Endothelial cell of umbilical vein (primary cell): ENCODE measurements around the gene ZNF740. TPM values are rescaled to one million over a fixed set of nuclear protein-coding genes. Genes with fewer than 3 reads are reported as not detected.

Source experiments
- BruUV-seq: library from RNA; stranded (reverse); fragments of 400-500 nt; replicated peaks from 2 replicates; lab custom pipeline; 2021; lab: Mats Ljungman, UMichigan
- CTCF ChIA-PET: fragments of 300-600, 350-600 bp; sonication (Branson Sonifier 250); formaldehyde crosslinking; loops from one replicate; lab custom pipeline; 2021; ENCODE audit warnings: antibody characterized with exemption, inconsistent platforms; lab: Charles Lee
- POLR2A ChIA-PET: fragments of 300-600, 350-600 bp; sonication (Branson Sonifier 250); formaldehyde crosslinking; loops from one replicate; lab custom pipeline; 2021; ENCODE audit warnings: antibody characterized with exemption, inconsistent platforms; lab: Charles Lee
- DNase-seq: peaks from one replicate; pipeline ENCODE4 v3.0.0-alpha.2; 2011; ENCODE audit warnings: low read depth, low spot score
- FAIRE-seq: peaks from 2 replicates; lab custom pipeline; 2011; peaks lifted over from hg19 to GRCh38; lab: Jason Lieb, UNC
- H2AFZ ChIP-seq: 2 replicates; pipeline ENCODE4 v1.6.0; 2012; ENCODE audit warnings: low read depth, low read length, control low read depth, inconsistent platforms
- H3K27ac ChIP-seq: 2 replicates; pipeline ENCODE4 v1.5.1; 2011; ENCODE audit warnings: low read depth, mild to moderate bottlenecking, control low read depth, low read length, moderate library complexity; ENCODE audit not compliant: insufficient read depth
- H3K27me3 ChIP-seq, 2 experiments: 2 replicates each; pipeline versions ENCODE4 v1.6.0 to v1.6.1; 2011; ENCODE audit warnings: low read length in 2 of 2, mixed read lengths in 1 of 2; ENCODE audit not compliant: control insufficient read depth in 2 of 2, insufficient read depth in 2 of 2
- H3K36me3 ChIP-seq, 2 experiments: 2 replicates in 1 of 2; 3 replicates in 1 of 2; pipeline ENCODE4 v1.5.1; 2011; ENCODE audit warnings: low read length in 2 of 2, mild to moderate bottlenecking in 1 of 2, moderate library complexity in 1 of 2; ENCODE audit not compliant: control insufficient read depth in 2 of 2, insufficient read depth in 2 of 2; ENCODE audit errors: extremely low read depth in 1 of 2
- H3K4me1 ChIP-seq: 3 replicates; pipeline ENCODE4 v1.5.1; 2011; ENCODE audit warnings: mild to moderate bottlenecking, low read length; ENCODE audit not compliant: control insufficient read depth, insufficient read depth; ENCODE audit errors: extremely low read depth
- H3K4me2 ChIP-seq: 2 replicates; pipeline ENCODE4 v1.6.1; 2011; ENCODE audit warnings: low read length, control low read depth, mixed read lengths; ENCODE audit not compliant: insufficient read depth
- H3K4me3 ChIP-seq, 3 experiments: fragments of 200-600 bp in 1 of 3; sonication (generic), shearing (Covaris generic) in 1 of 3; replicated peaks in 1 of 3; 2 replicates each; pipeline ENCODE4 v1.5.1; 2011 to 2016; ENCODE audit warnings: control low read depth in 3 of 3, low read length in 3 of 3, mild to moderate bottlenecking in 2 of 3, inconsistent platforms in 1 of 3, low read depth in 1 of 3, moderate library complexity in 1 of 3; ENCODE audit not compliant: insufficient read depth in 1 of 3
- H3K79me2 ChIP-seq: 2 replicates; pipeline ENCODE4 v1.6.0; 2012; ENCODE audit warnings: low read length, inconsistent platforms; ENCODE audit not compliant: control insufficient read depth, insufficient read depth
- H3K9ac ChIP-seq: replicated peaks from 2 replicates; pipeline ENCODE3; 2011; ENCODE audit warnings: low read length, control low read depth; ENCODE audit not compliant: insufficient read depth; ENCODE audit errors: extremely low read depth
- H3K9me1 ChIP-seq: replicated peaks from 3 replicates; pipeline ENCODE4 v1.6.0; 2011; ENCODE audit warnings: mild to moderate bottlenecking, low read length; ENCODE audit not compliant: control insufficient read depth, insufficient read depth; ENCODE audit errors: extremely low read depth
- H3K9me3 ChIP-seq: replicated peaks from 2 replicates; pipeline ENCODE4 v1.5.1; 2012; ENCODE audit warnings: low read length, inconsistent platforms; ENCODE audit not compliant: control insufficient read depth, insufficient read depth
- H4K20me1 ChIP-seq: replicated peaks from 2 replicates; pipeline ENCODE3; 2011; ENCODE audit warnings: mild to moderate bottlenecking, low read length; ENCODE audit not compliant: control insufficient read depth, insufficient read depth; ENCODE audit errors: extremely low read depth
- EZH2 ChIP-seq: IDR thresholded peaks from 2 replicates; pipeline ENCODE4 v1.6.1; 2012; ENCODE audit warnings: borderline replicate concordance, low read depth, mild to moderate bottlenecking, moderate library complexity, low read length, inconsistent platforms; ENCODE audit not compliant: severe bottlenecking
- FOS ChIP-seq: IDR thresholded peaks from 2 replicates; pipeline ENCODE4 v1.6.1; 2011; ENCODE audit warnings: mild to moderate bottlenecking, low read length, moderate library complexity, borderline replicate concordance; ENCODE audit not compliant: insufficient read depth
- JUN ChIP-seq: IDR thresholded peaks from 2 replicates; pipeline ENCODE4 v1.6.1; 2011; ENCODE audit warnings: borderline replicate concordance, low read depth; ENCODE audit not compliant: insufficient read length, insufficient read depth
- POLR2A ChIP-seq: IDR thresholded peaks from 2 replicates; pipeline ENCODE4 v1.6.1; 2012; ENCODE audit warnings: low read depth, mild to moderate bottlenecking, control low read depth, low read length
- POLR2AphosphoS5 ChIP-seq: IDR thresholded peaks from 2 replicates; pipeline ENCODE4 v1.6.1; 2012; ENCODE audit warnings: low read depth, mild to moderate bottlenecking, control low read depth, low read length, moderate library complexity; ENCODE audit not compliant: insufficient read depth
- dilution Hi-C: fragments of 300-500 bp; cut with MboI; formaldehyde crosslinking; loops from one replicate; pipeline ENCODE4 v1.15.0; 2019; ENCODE audit warnings: low sequenced_read_pairs; ENCODE audit not compliant: extremely low pct_ligation_motif_present
- intact Hi-C: fragments of 100-400 bp; cut with micrococcal nuclease; formaldehyde crosslinking; loops from one replicate; pipeline ENCODE4 v1.10.0; 2022
- polyA plus RNA-seq, 4 experiments: library from polyadenylated mRNA; depleted of rRNA in 3 of 4; stranded (reverse) in 3 of 4; unstranded in 1 of 4; fragments of >200 nt; gene quantifications; 2 replicates each; pipeline versions ENCODE4 v1.2.1 to v1.2.3, GENCODE V29; 2011 to 2012; ENCODE audit warnings: missing spikeins in 1 of 4
- total RNA-seq: library from RNA; stranded (reverse); gene quantifications from 2 replicates; pipeline ENCODE4 v1.2.3, GENCODE V29; 2021
- TF ChIP-seq, protein P1 (sequence below): IDR thresholded peaks from 2 replicates; pipeline ENCODE4 v1.6.1; 2011; ENCODE audit not compliant: insufficient read depth, insufficient read length

ZNF740 gene
- total and polyA plus RNA-seq, 2 donors (not counting 3 experiments of a cell fraction or from before 2014, with no cell fraction given): 10.5 to 38.1 TPM

DNA sequence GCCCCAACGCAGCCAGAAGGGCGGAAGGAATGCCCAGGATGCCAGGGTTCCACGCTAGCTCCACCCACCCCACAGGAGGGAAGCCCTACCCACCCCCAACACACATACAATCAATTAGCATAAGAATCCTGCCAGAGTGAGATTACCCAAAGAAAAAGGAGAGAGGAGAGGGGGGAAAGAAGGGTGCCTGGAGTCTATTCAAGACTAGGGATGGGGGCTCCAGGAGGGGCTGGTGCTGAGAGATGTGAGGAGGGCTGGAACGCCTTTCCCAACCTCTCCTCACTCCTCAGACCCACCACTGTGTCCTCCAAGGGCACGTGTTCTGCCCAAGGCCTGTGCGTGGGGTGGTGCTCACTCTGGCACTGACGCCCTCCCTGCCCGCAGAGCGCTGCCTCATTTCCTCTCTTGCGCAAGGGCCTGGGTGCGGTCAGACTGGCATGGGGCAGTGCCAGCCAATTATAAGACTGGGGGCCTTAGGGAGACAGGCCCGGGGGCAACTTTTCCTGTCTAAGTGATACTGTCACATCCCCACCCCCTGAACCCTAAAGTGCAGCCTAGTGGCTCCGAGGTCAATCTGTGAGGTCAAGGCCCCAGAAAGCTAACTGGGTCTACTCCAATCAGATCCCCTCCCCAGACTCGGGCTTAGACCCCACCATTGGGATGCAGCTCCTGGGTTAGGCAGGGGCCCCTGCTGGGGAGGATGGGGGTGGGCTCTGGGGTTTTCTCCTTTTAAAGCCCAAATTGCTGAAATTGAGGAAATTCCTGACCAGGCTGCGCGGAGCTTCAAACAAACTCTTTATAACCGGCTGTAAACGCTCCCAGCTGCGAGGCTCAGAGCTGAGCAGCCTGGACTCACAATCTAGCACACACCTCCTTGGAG, 36.8 kb downstream of the ZNF740 start:
- intact Hi-C loops: no loop called here
- CTCF ChIA-PET: interaction anchor here (1.0 to 7.3 kb wide), 8 partner anchors 20 to 135 kb away, joined by 3 to 366 read pairs (median 42); partner anchors contain the start of gene AAAS
- Histone ChIP-seq H3K4me1 (peaks cover 56% of the 10 kb centered on the region), H3K9me1 (no peaks in the 10 kb centered on the region), H3K27me3 (no peaks in the 10 kb centered on the region), H3K4me2 (no peak overlapping the region), H2AFZ (no peak overlapping the region), H3K36me3 (no peaks in the 10 kb centered on the region), H3K4me3 (no peak overlapping the region), H3K9ac (no peak overlapping the region), H3K9me3 (no peaks in the 10 kb centered on the region), H3K79me2 (no peaks in the 10 kb centered on the region), H4K20me1 (no peaks in the 10 kb centered on the region), H3K27ac (no peak overlapping the region)
- peak; percentile 27 for TF ChIP-seq POLR2AphosphoS5
- no peak for TF ChIP-seq POLR2A
- no peak for DNase-seq
- POLR2A ChIA-PET: no interaction called here
- FAIRE-seq: no peak
- dilution Hi-C loops: no loop called here
- BruUV-seq: no TSS peak

DNA sequence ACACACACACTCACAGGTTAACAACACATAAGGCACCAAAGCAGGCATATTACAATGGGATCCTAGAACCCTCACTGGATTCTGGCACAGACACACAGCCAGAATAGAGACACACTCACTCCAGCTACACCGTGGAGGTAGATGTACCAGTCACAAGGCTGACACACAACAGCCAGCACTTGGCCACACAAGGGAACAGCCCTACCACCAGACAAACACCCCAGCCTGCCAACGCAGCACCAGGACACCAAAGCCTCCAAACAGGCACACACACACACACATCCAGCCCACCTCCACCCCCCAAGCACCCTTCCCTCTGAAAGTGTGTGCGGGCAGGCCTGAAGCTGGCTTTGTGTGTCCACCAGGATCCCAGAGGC, 37.4 kb downstream of the ZNF740 start:
- Histone ChIP-seq H3K79me2 (no peaks in the 10 kb centered on the region), H3K27me3 (no peaks in the 10 kb centered on the region), H3K4me2 (no peak overlapping the region), H3K9ac (no peak overlapping the region), H3K36me3 (no peaks in the 10 kb centered on the region), H3K9me1 (no peaks in the 10 kb centered on the region), H2AFZ (no peak overlapping the region), H3K9me3 (no peaks in the 10 kb centered on the region), H3K4me3 (no peak overlapping the region), H3K4me1 (peaks cover 61% of the 10 kb centered on the region), H4K20me1 (no peaks in the 10 kb centered on the region), H3K27ac (no peak overlapping the region)
- ChIA-PET CTCF (interaction anchor here (1.0 to 4.2 kb wide), 4 partner anchors 20 to 152 kb away, joined by 3 to 29 read pairs (median 5); partner anchors contain the start of gene AAAS), POLR2A (interaction anchor here (0.5 kb wide), 1 partner anchor 26 kb away, joined by 3 read pairs; no protein-coding TSS in a partner anchor)
- dilution Hi-C loops (no loop called here), intact Hi-C loops (no loop called here)
- FAIRE-seq (no peak), DNase-seq (no peak)
- BruUV-seq: no TSS peak
- TF ChIP-seq JUN: no peak
- no peak for TF ChIP-seq FOS
- TF ChIP-seq, protein P1, sequence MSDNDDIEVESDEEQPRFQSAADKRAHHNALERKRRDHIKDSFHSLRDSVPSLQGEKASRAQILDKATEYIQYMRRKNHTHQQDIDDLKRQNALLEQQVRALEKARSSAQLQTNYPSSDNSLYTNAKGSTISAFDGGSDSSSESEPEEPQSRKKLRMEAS: no peak
- TF ChIP-seq POLR2AphosphoS5: no peak
- TF ChIP-seq EZH2: no peak
